HG02623 (cell line): Measurements from ENCODE around the gene PRKCZ.

Experiments
- ATAC-seq: cut with Tn5 transposase; IDR thresholded peaks from one replicate; pipeline ENCODE4 v1.9.1; 2021; ENCODE audit warnings: moderate library complexity; ENCODE audit not compliant: unreplicated experiment

PRKCZ gene

DNA sequence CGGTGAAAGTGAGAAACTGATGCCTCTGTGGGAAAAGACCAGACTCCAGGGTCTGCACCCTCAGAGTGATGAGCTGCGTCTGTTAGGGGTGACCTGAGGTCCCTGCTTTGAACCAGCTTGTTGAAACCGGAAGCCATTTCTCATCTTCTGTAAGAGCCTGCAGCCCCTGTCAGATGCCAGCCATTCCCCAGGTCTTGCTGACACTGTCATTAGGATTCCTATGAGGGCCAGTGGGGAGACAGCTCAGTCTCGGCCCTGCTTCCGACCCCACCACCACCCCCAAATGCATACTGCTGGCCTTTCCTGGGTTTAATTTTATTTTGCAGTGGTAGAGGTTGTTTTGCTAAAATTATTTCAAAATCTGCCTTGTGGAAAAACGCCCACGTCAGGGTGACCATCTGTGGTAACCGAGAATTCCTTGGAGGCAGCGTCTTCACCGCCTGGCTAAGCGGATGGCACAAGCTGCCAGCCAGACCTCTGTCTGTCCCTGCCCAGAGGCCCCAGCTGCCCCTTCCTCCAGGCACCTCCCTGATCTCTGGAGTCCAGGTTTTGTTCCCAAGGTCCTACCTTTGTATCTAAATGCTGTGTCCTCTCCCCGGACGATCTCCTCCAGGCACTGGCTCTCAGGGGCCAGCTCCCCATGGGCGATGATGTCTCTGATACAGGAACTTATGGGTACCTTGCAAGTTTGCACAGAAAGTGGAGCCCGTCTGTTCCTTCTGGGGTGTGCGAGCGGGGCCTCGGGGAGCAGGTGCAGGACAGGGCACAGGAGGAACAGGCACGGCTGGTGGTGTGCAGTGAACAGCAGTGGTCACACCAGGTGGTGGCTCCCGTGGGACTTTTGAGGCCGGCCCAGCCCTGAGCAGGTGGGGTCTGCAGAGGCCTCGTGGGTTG lies 49.9 kb downstream of the PRKCZ start:
- ATAC-seq = no peak

DNA sequence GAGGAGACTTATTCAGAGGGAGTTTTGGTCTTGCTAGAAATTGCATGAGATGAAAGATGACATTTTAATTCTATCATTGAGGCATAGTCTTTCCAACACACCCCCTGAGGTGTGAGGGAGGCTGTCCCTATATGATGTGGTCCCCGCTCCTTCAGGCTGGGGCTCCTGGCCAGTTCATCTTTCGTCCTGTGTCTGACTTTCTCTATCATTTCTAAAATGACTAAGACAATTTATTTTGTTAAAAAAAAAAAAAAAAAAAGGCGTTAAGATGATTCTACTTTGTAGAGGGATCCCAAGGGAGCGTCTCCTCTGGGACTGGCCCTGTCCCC lies 50.5 kb downstream of the PRKCZ start:
- ATAC-seq = no peak

GRCh38 chr1:2101531-2101930 lies 51.3 kb downstream of the PRKCZ start:
- no peak for ATAC-seq

DNA sequence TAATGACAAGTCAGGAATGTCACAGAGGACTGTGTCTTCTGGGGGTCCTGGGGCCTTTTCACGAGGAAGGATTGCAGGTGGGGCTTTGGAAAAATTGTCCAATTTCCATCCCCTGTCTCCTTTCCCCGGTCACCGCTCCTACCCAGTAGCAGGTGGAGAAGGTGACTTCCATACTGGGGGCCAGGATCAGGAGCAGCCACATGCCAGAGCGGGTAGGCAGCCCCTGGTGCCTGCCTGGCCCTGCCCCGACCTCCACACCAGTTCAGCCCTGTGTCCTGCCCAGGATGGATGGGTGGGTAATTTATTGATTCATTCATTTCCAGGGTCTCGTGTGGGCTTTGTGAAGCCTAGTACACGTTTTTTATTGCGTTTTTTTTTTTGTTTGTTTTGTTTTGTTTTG lies 51.7 kb downstream of the PRKCZ start:
- no peak for ATAC-seq

GRCh38 chr1:2102753-2103152 lies 52.5 kb downstream of the PRKCZ start:
- ATAC-seq = no peak

DNA sequence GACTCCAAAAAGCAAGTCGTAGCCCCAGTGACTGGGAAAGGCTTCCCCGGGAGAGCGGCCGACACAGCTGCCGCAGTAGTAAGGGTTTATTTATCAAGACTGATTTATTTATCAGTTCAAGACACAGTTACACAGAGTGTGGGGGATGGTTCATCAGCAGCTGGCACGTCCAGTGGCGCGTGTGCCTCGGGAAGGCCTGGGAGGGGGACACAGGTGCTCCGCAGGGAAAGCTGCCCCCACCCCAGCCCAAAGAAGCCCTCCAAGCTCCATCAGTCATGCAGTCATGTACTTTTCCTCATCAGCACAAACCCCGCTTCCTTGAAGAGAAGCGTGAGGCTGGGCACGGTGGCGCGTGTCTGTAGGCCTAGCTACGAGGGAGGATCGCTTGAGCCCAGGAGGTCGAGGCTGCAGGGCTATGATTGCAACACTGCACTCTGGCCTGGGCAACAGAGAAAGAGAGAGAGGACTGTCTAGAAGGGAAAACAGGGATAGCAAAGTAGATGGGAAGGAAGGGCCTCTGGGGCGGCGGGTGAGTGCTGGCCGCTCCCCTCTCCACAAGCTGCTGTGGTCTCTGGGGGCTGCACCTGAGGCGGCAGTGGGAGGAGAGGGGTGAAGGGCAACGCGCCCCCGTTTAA lies 53.2 kb downstream of the PRKCZ start:
- ATAC-seq = no peak

DNA sequence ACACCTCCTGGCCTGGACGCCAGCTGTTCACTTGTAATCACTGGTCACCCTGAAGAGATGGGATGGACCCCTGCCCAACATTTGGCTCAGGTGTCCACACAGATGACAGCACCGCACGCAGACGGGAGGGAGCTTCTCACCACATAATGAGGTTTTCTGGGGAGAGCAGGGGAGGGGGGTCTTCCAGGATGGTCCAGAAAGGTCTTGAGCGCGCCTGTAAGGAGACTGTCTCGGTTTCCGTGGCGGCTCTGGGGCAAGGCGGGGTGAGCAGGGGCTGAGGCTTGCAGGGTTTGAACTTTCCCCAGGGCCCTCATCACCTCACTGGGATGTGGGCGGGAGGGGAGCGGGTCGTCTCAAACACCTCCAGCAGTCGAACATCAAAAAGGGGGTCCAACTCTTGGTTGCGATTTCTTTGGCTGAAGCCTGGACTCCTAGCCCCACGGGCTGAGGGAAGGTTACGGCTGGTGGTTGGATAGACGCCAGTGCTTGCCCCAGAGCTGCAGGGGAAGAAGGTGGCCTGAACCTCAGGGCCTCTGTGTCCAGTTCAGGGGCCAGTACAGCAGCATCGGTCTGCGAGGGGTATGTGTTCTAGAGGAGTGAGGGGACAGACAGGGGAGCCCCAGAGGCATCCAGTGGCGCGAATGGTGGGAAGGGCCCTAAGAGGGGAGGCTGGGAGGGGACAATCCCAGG lies 53.8 kb downstream of the PRKCZ start:
- ATAC-seq = no peak

DNA sequence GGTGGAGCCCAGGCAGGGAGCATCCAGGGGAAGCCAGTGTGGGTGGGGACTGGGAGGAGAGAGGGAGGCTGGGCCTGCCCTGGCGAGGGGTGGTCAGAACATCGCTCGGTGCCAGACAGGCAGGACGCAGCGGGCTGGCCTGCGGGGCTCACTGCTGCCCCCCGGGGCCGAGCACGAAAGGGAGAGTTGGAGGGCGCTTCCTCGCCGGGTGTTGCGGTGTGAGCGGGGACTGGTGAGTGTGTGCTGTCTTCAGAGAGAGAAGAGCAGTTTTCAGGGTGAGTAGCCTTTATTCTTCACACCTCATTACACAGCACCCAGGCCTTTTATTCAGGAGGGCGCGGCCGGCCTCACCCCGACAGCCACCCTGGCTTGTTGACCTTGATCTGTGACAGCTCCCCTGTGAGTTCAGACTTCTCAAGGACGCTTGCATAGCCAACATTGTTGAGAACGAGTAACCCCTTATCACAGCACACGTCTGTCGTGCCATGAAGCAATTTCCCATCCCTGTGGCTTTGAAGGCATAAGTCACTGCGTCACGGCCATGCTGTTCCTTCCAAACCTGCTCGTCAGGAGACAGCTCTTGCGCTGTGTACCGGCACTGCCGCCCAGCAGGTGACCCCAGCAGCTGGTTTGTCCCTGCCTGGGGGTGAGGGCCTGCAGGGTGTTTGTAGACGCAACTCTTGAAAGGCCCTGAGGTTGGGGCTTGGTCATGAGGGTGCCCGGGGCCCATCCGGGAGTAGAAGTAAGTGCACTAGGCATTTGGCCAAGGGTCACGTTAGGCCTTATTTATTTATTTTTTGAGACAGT lies 54.6 kb downstream of the PRKCZ start:
- ATAC-seq = no peak

DNA sequence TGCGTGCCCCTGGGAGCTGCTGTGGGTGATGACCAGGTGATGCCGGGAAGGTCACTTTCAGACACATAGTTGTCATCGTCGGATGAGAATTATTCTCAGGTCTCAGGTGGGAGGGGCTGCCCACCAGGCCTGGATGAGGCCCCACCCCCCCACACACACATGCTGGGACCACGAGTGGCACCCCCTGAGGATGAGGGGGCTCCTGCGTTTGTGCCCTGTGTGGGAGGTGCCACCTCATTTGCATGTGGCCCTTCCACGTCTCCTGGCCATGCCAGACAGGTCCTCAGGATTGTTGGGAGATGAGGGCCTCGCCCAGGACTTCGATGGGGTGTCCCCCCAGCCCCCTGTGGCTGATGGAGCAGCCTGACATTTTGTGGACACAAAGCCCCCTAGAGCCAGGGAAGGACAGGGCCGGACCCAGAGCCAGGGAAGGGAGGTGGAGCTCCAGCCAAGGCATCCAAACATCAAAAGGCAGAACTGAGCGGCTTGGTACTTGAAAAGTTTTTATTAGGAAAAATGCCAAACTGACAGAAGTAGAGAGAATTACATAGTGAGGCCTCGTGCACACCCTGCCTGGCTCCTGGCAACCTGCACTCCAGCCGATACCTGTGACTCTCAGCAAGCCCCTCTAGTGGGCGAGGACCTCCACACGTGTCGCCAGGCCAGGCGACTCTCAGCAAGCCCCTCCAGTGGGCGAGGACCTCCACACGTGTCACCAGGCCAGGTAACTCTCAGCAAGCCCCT lies 55.7 kb downstream of the PRKCZ start:
- no peak for ATAC-seq

- ATAC-seq = no peak
Measured at GRCh38 chr1:2106659-2107405, 56.6 kb downstream of the PRKCZ start.

- ATAC-seq = no peak
Measured at GRCh38 chr1:2107586-2108212, 57.5 kb downstream of the PRKCZ start.

DNA sequence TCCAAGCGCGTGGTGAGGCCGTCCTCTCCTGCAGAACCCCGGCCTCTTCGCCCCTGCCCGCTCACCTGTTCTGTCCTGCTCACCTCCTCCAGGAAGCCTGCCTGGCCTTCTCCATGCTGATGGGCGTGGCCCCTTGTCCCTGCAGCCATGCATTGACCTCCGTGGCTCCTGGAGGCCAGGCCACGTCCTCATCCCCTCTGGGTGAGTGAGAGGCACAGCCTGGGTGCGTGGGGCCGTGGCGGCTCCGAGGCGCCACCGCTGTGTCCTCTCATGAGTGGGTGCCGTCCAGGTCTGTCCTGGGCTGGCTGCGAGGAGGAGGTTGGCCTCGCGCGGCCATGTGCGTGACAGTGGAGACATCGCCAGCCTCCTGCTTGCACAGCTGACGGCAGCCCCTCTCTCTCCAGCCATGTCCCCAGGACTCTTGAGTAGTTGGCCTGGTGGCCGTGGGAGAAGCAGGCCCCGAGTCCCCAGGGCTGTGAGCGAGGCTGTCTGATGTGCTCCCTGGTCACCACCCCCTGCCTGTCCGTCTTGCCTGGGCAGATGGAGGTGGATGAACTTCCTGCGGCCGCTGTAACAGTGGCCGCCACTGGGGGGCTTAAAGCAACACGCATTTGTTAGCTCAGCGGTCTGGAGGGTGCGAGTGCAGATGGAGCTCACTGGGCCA lies 58.1 kb downstream of the PRKCZ start:
- no peak for ATAC-seq

DNA sequence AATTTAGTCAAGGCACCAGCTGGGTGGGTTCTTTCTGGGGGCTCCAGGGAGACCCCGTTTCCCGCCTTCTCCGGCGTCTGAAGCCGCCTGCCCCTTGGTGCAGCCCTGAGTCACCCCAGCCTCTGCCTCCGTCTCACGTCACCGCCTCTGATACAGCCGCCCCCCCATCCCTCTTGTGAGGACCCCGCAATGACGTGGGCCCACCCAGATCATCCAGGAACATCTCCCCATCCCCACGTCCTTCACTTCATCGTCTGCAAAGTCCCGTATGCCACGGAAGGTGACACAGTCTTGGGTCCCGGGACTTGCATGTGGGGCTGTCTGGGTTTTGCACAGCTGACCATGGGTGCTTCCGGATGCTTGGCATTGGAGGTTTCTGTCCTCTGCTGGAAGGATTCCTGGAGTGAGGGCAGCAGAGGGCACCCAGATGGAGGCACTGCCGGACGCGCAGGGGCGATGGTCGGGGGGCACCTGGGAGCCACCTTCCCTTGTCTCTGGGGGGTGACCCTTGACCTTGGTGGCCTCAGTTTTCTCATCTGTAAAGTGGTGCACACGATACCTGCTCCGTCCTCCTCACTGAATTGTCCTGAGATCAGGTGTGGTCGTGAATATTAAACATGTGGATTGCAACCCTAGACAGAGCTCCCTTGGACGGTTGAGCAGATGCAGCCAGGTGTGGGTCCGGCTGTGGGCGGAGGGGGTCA lies 58.8 kb downstream of the PRKCZ start:
- ATAC-seq = no peak

- no peak for ATAC-seq
Measured at GRCh38 chr1:2109581-2110021, 59.4 kb downstream of the PRKCZ start.

GRCh38 chr1:2110191-2110737 lies 60.1 kb downstream of the PRKCZ start:
- no peak for ATAC-seq

DNA sequence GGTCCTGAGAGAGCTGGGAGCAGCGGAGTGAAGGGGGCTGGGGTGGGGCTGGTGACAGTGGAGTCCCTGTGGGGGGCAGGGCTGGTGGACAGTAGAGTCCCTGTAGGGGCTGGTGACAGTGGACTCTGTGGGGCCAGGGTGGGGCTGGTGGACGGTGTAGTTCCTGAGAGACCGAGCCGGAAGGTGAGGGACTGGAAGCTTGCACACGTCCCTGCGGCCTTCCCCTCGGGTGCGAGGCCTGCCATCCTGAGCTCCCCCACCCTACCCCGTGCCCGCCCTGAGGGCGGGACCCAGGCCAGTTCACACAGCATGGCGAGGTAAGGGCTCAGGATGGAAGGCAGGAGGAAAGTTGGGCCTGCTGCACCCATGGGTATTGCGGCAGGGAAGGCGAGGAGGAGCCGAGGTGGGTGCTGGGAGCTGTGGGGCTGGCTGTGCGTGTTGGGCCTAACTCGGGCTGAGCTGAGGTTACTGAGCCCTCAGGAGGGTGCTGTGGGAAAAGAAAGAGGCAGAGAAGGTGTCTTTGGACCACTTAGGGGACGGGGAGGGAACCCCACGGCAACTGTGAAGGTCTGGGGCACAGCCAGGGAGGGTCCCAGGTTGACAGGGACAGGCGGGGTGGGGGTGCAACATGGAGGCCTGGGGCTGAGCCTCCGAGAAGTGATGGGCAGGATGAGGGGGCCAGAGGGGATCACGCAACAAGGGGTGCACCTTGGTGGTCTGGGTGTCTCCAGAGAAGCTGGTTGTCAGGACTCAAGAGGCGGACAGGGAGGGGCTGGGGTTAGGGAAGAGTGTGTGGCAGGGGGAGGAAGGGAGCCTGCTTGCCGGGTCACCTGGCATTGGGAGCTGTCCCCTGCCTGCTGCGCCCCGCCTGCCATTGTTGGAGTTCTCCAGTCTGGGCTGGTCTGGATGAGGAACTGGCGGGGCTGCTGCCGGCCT lies 60.8 kb downstream of the PRKCZ start:
- no peak for ATAC-seq

- ATAC-seq = no peak
Measured at GRCh38 chr1:2111674-2112035, 61.4 kb downstream of the PRKCZ start.
